H9 (cell line): ENCODE data around the gene AQP7. TPM values are rescaled to one million over a fixed set of nuclear protein-coding genes. Genes with fewer than 3 reads are reported as not detected.

Experiments
- DNase-seq: peaks from one replicate; pipeline ENCODE4 v3.0.0-alpha.2; 2017
- H2AFZ ChIP-seq: one replicate; pipeline ENCODE4 v1.6.1; 2013; ENCODE audit warnings: mild to moderate bottlenecking, low read length, control low read depth, moderate library complexity
- H2AK5ac ChIP-seq: 2 replicates; pipeline ENCODE4 v1.6.1; 2013; ENCODE audit warnings: low read length, control low read depth, mixed read lengths; ENCODE audit not compliant: insufficient read length
- H2BK120ac ChIP-seq: one replicate; pipeline ENCODE4 v1.6.1; 2013; ENCODE audit warnings: low read depth, mild to moderate bottlenecking, low read length, control low read depth, inconsistent platforms; ENCODE audit not compliant: poor library complexity, severe bottlenecking
- H2BK12ac ChIP-seq: 2 replicates; pipeline ENCODE4 v1.6.1; 2013; ENCODE audit warnings: low read length, control low read depth, mixed read lengths, low read depth; ENCODE audit not compliant: insufficient read length
- H2BK15ac ChIP-seq: 2 replicates; pipeline ENCODE4 v1.6.1; 2013; ENCODE audit warnings: low read depth, low read length, control low read depth
- H2BK20ac ChIP-seq: one replicate; pipeline ENCODE4 v1.6.1; 2013; ENCODE audit warnings: low read depth, mild to moderate bottlenecking, low read length, control low read depth, inconsistent platforms; ENCODE audit not compliant: poor library complexity, severe bottlenecking
- H2BK5ac ChIP-seq: 2 replicates; pipeline ENCODE4 v1.6.1; 2013; ENCODE audit warnings: low read length, control low read depth, mixed read lengths; ENCODE audit not compliant: insufficient read length
- H3K14ac ChIP-seq: 2 replicates; pipeline ENCODE4 v1.6.1; 2013; ENCODE audit warnings: low read length, control low read depth; ENCODE audit not compliant: insufficient read depth
- H3K18ac ChIP-seq: 2 replicates; pipeline ENCODE4 v1.6.1; 2013; ENCODE audit warnings: low read depth, mild to moderate bottlenecking, mixed read lengths, low read length, control low read depth; ENCODE audit not compliant: insufficient read length
- H3K23ac ChIP-seq: 2 replicates; pipeline ENCODE4 v1.6.1; 2013; ENCODE audit warnings: low read length, control low read depth, mixed read lengths, low read depth; ENCODE audit not compliant: insufficient read length
- H3K23me2 ChIP-seq: 2 replicates; pipeline ENCODE4 v1.6.1; 2013; ENCODE audit warnings: low read depth, mild to moderate bottlenecking, mixed read lengths, low read length, control low read depth; ENCODE audit not compliant: insufficient read length, poor library complexity, severe bottlenecking
- H3K27ac ChIP-seq: 2 replicates; pipeline ENCODE4 v1.5.1; 2013; ENCODE audit warnings: low read length, control low read depth, mixed read lengths, low read depth; ENCODE audit not compliant: insufficient read length
- H3K27me3 ChIP-seq: 2 replicates; pipeline ENCODE4 v1.6.1; 2013; ENCODE audit warnings: low read length, control low read depth, inconsistent platforms; ENCODE audit not compliant: insufficient read depth
- H3K4ac ChIP-seq: 2 replicates; pipeline ENCODE4 v1.6.1; 2013; ENCODE audit warnings: low read depth, mild to moderate bottlenecking, control low read depth, inconsistent platforms, low read length, moderate library complexity
- H3K4me1 ChIP-seq: 2 replicates; pipeline ENCODE4 v1.6.1; 2013; ENCODE audit warnings: low read length, control low read depth, inconsistent platforms; ENCODE audit not compliant: insufficient read depth
- H3K4me2 ChIP-seq: 2 replicates; pipeline ENCODE4 v1.6.1; 2013; ENCODE audit warnings: low read length, control low read depth, mixed read lengths; ENCODE audit not compliant: insufficient read length, insufficient read depth
- H3K56ac ChIP-seq: 2 replicates; pipeline ENCODE4 v1.6.1; 2013; ENCODE audit warnings: low read depth, mild to moderate bottlenecking, mixed read lengths, low read length, control low read depth; ENCODE audit not compliant: insufficient read length
- H3K79me1 ChIP-seq: 2 replicates; pipeline ENCODE4 v1.6.1; 2013; ENCODE audit warnings: low read depth, mild to moderate bottlenecking, moderate library complexity, low read length, control low read depth, inconsistent platforms; ENCODE audit not compliant: insufficient read depth, poor library complexity, severe bottlenecking
- H3K79me2 ChIP-seq: 2 replicates; pipeline ENCODE4 v1.6.1; 2013; ENCODE audit warnings: low read length, control low read depth, inconsistent platforms; ENCODE audit not compliant: insufficient read depth
- H3K9ac ChIP-seq: 2 replicates; pipeline ENCODE4 v1.6.1; 2013; ENCODE audit warnings: low read length, control low read depth, mixed read lengths; ENCODE audit not compliant: insufficient read length; ENCODE audit errors: extremely low read depth
- H3K9me3 ChIP-seq: one replicate; pipeline ENCODE4 v1.6.1; 2013; ENCODE audit warnings: low read depth, low read length, inconsistent platforms; ENCODE audit not compliant: control insufficient read depth
- H3T11ph ChIP-seq: one replicate; pipeline ENCODE4 v1.6.1; 2013; ENCODE audit warnings: mild to moderate bottlenecking, low read length, control low read depth, inconsistent platforms
- H4K20me1 ChIP-seq: one replicate; pipeline ENCODE4 v1.6.1; 2013; ENCODE audit not compliant: control insufficient read depth, insufficient read length, insufficient read depth
- H4K5ac ChIP-seq: 2 replicates; pipeline ENCODE4 v1.6.1; 2013; ENCODE audit warnings: low read depth, mild to moderate bottlenecking, mixed read lengths, low read length, control low read depth; ENCODE audit not compliant: insufficient read length
- H4K8ac ChIP-seq: replicated peaks from 2 replicates; pipeline ENCODE4 v1.6.1; 2013; ENCODE audit warnings: low read length, control low read depth, mixed read lengths, low read depth; ENCODE audit not compliant: insufficient read length
- H4K91ac ChIP-seq: 2 replicates; pipeline ENCODE4 v1.6.1; 2013; ENCODE audit warnings: low read depth, mild to moderate bottlenecking, moderate library complexity, mixed read lengths, low read length, control low read depth; ENCODE audit not compliant: insufficient read length
- H3K27ac Mint-ChIP-seq, 3 experiments: 2 replicates in 2 of 3; 3 replicates in 1 of 3; pipeline ENCODE4 v1.8.0; 2020 to 2021; ENCODE audit warnings: mixed read lengths in 3 of 3, mild to moderate bottlenecking in 1 of 3, moderate library complexity in 1 of 3
- H3K27me3 Mint-ChIP-seq: 2 replicates; pipeline ENCODE4 v1.8.0; 2021; ENCODE audit warnings: low read depth, mild to moderate bottlenecking, moderate library complexity, mixed read lengths
- H3K36me3 Mint-ChIP-seq, 3 experiments: 2 replicates in 2 of 3; 3 replicates in 1 of 3; pipeline ENCODE4 v1.8.0; 2020 to 2021; ENCODE audit warnings: low read depth in 3 of 3, mixed read lengths in 3 of 3; ENCODE audit not compliant: insufficient read depth in 1 of 3
- H3K4me1 Mint-ChIP-seq, 2 experiments: 2 replicates each; pipeline ENCODE4 v1.8.0; 2020; ENCODE audit warnings: mixed read lengths in 2 of 2
- H3K4me3 Mint-ChIP-seq, 2 experiments: 2 replicates in 1 of 2; 3 replicates in 1 of 2; pipeline ENCODE4 v1.8.0; 2020 to 2021; ENCODE audit warnings: mild to moderate bottlenecking in 2 of 2, mixed read lengths in 2 of 2, moderate library complexity in 1 of 2
- H3K9me3 Mint-ChIP-seq, 2 experiments: 2 replicates in 1 of 2; 3 replicates in 1 of 2; pipeline ENCODE4 v1.8.0; 2020; ENCODE audit warnings: mild to moderate bottlenecking in 2 of 2, mixed read lengths in 2 of 2, moderate library complexity in 1 of 2
- CTCF ChIP-seq: fragments of 200-600 bp; sonication (generic); conservative IDR thresholded peaks from 3 replicates; pipeline ENCODE4 v1.8.0; 2021; ENCODE audit warnings: antibody characterized with exemption, mild to moderate bottlenecking
- WGBS: extraction: QIAGEN DNeasy Blood & Tissue Kit; methylation state at CpG from one replicate; pipeline ENCODE4 v1.1.7; 2013; ENCODE audit warnings: missing lambda C conversion rate, low lambda C conversion rate, mixed read lengths; ENCODE audit not compliant: insufficient read length; ENCODE audit errors: extremely low coverage; 5-methylcytosine and 5-hydroxymethylcytosine counted together
- total RNA-seq: library from RNA; stranded (reverse); gene quantifications from 2 replicates; pipeline ENCODE4 v1.2.1, GENCODE V29; 2021

The AQP7 gene
- total RNA-seq, 1 experiment from 2014 or later = not detected

DNA sequence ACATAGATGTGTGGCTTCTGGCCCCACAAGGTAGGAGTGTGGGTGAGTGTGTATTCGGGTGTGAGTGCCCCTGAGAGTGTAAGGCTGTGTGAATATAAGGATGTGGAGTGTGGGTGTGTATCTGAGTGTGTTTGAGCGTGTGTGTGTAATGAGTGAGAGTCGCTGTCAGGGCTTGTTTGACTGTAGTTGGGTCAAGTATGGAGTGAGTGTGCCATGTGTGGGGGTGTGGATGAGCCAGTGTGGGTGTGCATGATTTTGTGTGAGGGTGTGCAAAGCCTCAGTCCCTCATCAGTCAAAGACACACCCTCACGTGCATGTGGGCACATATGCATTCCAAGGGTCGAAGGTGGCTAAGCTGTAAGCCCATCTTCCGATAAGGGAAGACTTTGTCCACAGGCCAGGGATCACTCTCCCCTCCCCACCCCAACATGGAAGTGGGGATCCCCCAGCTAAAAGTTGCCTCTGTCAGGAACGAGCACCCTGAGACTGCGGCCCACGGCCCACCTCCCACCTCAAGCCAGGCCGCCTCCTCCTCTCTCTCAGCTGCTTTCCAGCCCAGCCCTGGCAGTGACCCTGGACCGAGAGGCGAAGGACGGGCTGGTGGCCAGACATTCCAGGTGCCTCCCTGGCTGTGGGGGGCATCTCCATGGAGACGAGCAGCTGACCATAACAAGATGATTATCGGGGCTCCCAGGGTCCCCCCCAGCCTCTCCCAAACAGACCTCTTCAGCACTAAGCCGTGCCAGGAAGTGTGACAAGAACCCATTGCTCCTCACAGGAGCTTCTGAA is 32.1 kb upstream of the AQP7 start:
- H2BK20ac ChIP-seq = no peak overlapping the region
- H3K4me1 ChIP-seq = no peaks in the 10 kb centered on the region
- Mint-ChIP-seq H3K36me3 (no peaks in the 10 kb centered on the region), H3K4me3 (no peak overlapping the region), H3K27me3 (no peaks in the 10 kb centered on the region; the same call in 1 of the 2 replicates), H3K27ac (no peak overlapping the region), H3K4me1 (peaks cover 11 to 13% of the 10 kb centered on the region in 2 experiments), H3K9me3 (no peaks in the 10 kb centered on the region)
- H2BK12ac ChIP-seq = no peak overlapping the region
- no peak overlapping the region for H2AFZ ChIP-seq
- no peak overlapping the region for H3K27ac ChIP-seq
- H3K18ac ChIP-seq = no peak overlapping the region
- H3K79me2 ChIP-seq = no peaks in the 10 kb centered on the region
- no peak overlapping the region for H3K23ac ChIP-seq
- no peak overlapping the region for H2AK5ac ChIP-seq
- no peak overlapping the region; the same call in 1 of the 2 replicates for H3K14ac ChIP-seq
- H4K91ac ChIP-seq = no peak overlapping the region
- H2BK5ac ChIP-seq = no peak overlapping the region
- no peak overlapping the region for H3K4ac ChIP-seq
- no peak overlapping the region for H4K5ac ChIP-seq
- TF ChIP-seq CTCF = no peak
- no peak overlapping the region for H3T11ph ChIP-seq
- H2BK120ac ChIP-seq = no peak overlapping the region
- H3K9ac ChIP-seq = no peak overlapping the region
- H3K56ac ChIP-seq = no peak overlapping the region
- H3K27me3 ChIP-seq = no peaks in the 10 kb centered on the region
- DNase-seq = no peak
- H3K23me2 ChIP-seq = no peaks in the 10 kb centered on the region
- H3K4me2 ChIP-seq = no peak overlapping the region
- 100% methylated on average over 2 of the region's 16 CpGs for WGBS
- no peaks in the 10 kb centered on the region for H4K20me1 ChIP-seq
- no peak overlapping the region for H2BK15ac ChIP-seq
- no peaks in the 10 kb centered on the region for H3K9me3 ChIP-seq
- no peaks in the 10 kb centered on the region for H3K79me1 ChIP-seq
- H4K8ac ChIP-seq = no peak overlapping the region
